ENCODE measurements around the gene MGAT4C. TPM values are rescaled to one million over a fixed set of nuclear protein-coding genes. Genes with fewer than 3 reads are reported as not detected.
"Not testable (repeated sequence)": the region's sequence is repeated elsewhere in the genome, so short reads cannot be mapped to it uniquely, and the experiment has no call there.

Gene MGAT4C
- under 1 TPM in 3 of 4 donors, not detected in 1; 0.14 to 0.75 (median 0.16) TPM for total RNA-seq

DNA sequence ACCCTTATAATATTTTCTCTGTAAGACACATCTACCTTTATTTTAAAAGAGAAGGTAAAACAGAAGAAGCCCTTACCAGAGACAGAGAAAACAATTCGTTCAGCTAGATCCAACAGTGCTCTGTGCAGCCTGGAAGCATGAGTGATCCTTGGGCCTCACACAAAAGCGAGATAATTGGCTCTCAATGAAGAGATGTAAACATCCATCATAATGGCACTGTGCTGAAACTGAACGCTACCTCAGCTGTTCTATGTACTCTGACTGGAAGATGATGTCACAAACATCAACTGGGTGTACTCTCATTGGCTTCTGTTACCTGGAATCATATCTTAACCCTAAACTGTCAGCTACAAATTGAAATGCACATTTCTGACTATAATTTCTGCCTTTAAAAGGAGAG lies at the start of gene MGAT4C:
Gene MGAT4C (minus strand): TSS at position 229 of the 400 bp plus-strand sequence.
- no peak within 1 kb of the TSS for H3K27ac ChIP-seq
- no peaks in the 10 kb centered on the region for H3K36me3 ChIP-seq
- intact Hi-C loops (cut with DNase I; ENCODE audit: low total_unique reads): no loop called here
- no peaks in the 10 kb centered on the region for H3K4me1 ChIP-seq
- no peaks in the 10 kb centered on the region for H3K27me3 ChIP-seq
- no peak for DNase-seq
- in situ Hi-C loops (cut with MboI; ENCODE audit: low pct_ligation_motif_present in 1 of 4, low pct_unique_long_range_greater_than_20kb in 1 of 4, low sequenced_read_pairs in 3 of 4): no loop called here
- H3K4me3 ChIP-seq: no peak within 1 kb of the TSS
- TF ChIP-seq POLR2A (IDR thresholded peaks at IDR 0.05): no peak
- TF ChIP-seq CTCF (IDR thresholded peaks at IDR 0.05): no peak
- no peak for TF ChIP-seq EP300 (IDR thresholded peaks at IDR 0.05; ENCODE audit: low read depth)
- no peak for TF ChIP-seq POLR2AphosphoS5 (IDR thresholded peaks at IDR 0.05)
- no peaks in the 10 kb centered on the region for H3K9me3 ChIP-seq
- WGBS, 2 donors (ENCODE audit: low coverage in 1 of 2): 30 to 67% methylated on average over 1 to 3 of the region's 3 CpGs

- intact Hi-C loops (cut with DNase I; ENCODE audit: low total_unique reads); H3K27me3 ChIP-seq; DNase-seq; H3K36me3 ChIP-seq; H3K4me3 ChIP-seq; in situ Hi-C loops (cut with MboI; ENCODE audit: low pct_ligation_motif_present in 1 of 4, low pct_unique_long_range_greater_than_20kb in 1 of 4, low sequenced_read_pairs in 3 of 4); H3K9me3 ChIP-seq; H3K27ac ChIP-seq; H3K4me1 ChIP-seq: not testable (repeated sequence)
- WGBS, 2 donors (ENCODE audit: low coverage in 1 of 2): 97% methylated on average over 28 of the region's 31 CpGs; no CpG with 5 or more reads in 1 of the 2 donors
Measured at GRCh38 chr12:86296396-86296795, 40.2 kb upstream of the MGAT4C start.

DNA sequence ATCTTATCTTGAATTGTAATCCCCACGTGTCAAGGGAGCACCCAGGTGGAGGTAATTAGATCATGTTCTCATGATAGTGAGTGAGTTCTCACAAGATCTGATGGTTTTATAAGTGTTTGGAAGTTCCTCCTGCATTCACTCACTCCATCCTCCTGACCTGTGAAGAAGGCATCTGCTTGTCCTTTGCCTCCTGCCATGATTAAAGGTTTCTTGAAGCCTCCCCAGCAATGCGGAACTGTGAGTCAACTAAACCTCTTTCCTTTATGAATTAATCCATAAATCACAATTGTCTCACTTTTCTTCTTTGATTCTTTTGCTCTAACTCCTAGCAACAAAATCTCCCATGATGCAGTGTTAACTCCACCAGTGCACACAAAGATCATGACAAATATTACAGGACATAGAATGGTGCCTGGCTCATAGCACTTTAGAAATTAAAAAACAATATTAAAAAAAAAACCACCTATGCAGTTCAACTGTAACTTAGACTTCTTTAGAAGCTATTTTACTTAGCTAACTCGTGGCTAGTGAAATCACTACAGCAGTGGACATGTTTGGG lies 37.6 kb upstream of the MGAT4C start:
- Histone ChIP-seq H3K36me3 (no peaks in the 10 kb centered on the region), H3K4me3 (no peak overlapping the region), H3K9me3 (no peaks in the 10 kb centered on the region), H3K4me1 (no peaks in the 10 kb centered on the region), H3K27ac (no peak overlapping the region), H3K27me3 (no peaks in the 10 kb centered on the region)
- intact Hi-C loops (cut with DNase I; ENCODE audit: low total_unique reads) (no loop called here), in situ Hi-C loops (cut with MboI; ENCODE audit: low pct_ligation_motif_present in 1 of 4, low pct_unique_long_range_greater_than_20kb in 1 of 4, low sequenced_read_pairs in 3 of 4) (no loop called here)
- WGBS, 2 donors (ENCODE audit: low coverage in 1 of 2): 44 to 52% methylated on average over 3 of the region's 3 CpGs
- TF ChIP-seq CTCF (IDR thresholded peaks at IDR 0.05) (no peak), POLR2A (IDR thresholded peaks at IDR 0.05) (no peak), POLR2AphosphoS5 (IDR thresholded peaks at IDR 0.05) (no peak), EP300 (IDR thresholded peaks at IDR 0.05; ENCODE audit: low read depth) (no peak)
- no peak for DNase-seq

DNA sequence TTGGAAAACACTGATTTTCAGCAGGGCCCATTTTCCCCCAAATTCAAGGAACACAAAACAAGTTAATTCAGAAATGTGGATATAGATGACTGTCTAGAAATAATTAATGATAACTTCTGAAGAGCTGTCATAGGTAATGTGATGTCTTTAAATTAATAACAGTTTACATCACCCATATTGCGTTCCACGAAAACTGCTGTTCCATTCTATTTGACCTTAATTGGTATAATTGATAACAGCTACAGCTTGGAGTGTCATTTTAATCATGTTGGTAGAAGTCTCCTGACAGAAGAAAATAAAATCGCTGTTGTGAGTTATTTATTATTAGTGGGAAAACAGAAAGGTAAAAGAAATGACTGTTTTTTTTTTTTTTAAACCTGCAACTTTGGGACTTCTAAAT lies 36.3 kb upstream of the MGAT4C start:
- Histone ChIP-seq H3K4me3 (no peak overlapping the region), H3K9me3 (no peaks in the 10 kb centered on the region), H3K27ac (no peak overlapping the region), H3K36me3 (no peaks in the 10 kb centered on the region), H3K4me1 (no peaks in the 10 kb centered on the region), H3K27me3 (no peaks in the 10 kb centered on the region)
- intact Hi-C loops (cut with DNase I; ENCODE audit: low total_unique reads) (no loop called here), in situ Hi-C loops (cut with MboI; ENCODE audit: low pct_ligation_motif_present in 1 of 4, low pct_unique_long_range_greater_than_20kb in 1 of 4, low sequenced_read_pairs in 3 of 4) (no loop called here)
- TF ChIP-seq POLR2AphosphoS5 (IDR thresholded peaks at IDR 0.05): no peak
- no peak for TF ChIP-seq POLR2A (IDR thresholded peaks at IDR 0.05)
- no peak for TF ChIP-seq CTCF (IDR thresholded peaks at IDR 0.05)
- TF ChIP-seq EP300 (IDR thresholded peaks at IDR 0.05; ENCODE audit: low read depth): no peak
- WGBS, 2 donors (ENCODE audit: low coverage in 1 of 2): 74 to 86% methylated on average over 3 of the region's 3 CpGs
- DNase-seq: no peak

GRCh38 chr12:86290615-86291014 lies 34.4 kb upstream of the MGAT4C start:
- Histone ChIP-seq H3K27ac (no peak overlapping the region), H3K4me1 (no peaks in the 10 kb centered on the region), H3K9me3 (no peaks in the 10 kb centered on the region), H3K36me3 (no peaks in the 10 kb centered on the region), H3K4me3 (no peak overlapping the region), H3K27me3 (no peaks in the 10 kb centered on the region)
- intact Hi-C loops (cut with DNase I; ENCODE audit: low total_unique reads) (no loop called here), in situ Hi-C loops (cut with MboI; ENCODE audit: low pct_ligation_motif_present in 1 of 4, low pct_unique_long_range_greater_than_20kb in 1 of 4, low sequenced_read_pairs in 3 of 4) (no loop called here)
- TF ChIP-seq POLR2A (IDR thresholded peaks at IDR 0.05) (no peak), CTCF (IDR thresholded peaks at IDR 0.05) (no peak), EP300 (IDR thresholded peaks at IDR 0.05; ENCODE audit: low read depth) (no peak), POLR2AphosphoS5 (IDR thresholded peaks at IDR 0.05) (no peak)
- 84 to 100% methylated on average over 2 to 3 of the region's 3 CpGs for WGBS, 2 donors (ENCODE audit: low coverage in 1 of 2)
- no peak for DNase-seq
